Right atrium auricular region (tissue), 2 donors: ENCODE measurements around the gene ZMIZ1. TPM values are rescaled to one million over a fixed set of nuclear protein-coding genes. Genes with fewer than 3 reads are reported as not detected.

Experiments
- DNase-seq: peaks from one replicate; pipeline ENCODE4 v3.0.0-alpha.2; 2019; ENCODE audit warnings: low spot score
- H3K27ac ChIP-seq, 2 donors: fragments of 200-600 bp; sonication (generic); 1 replicate in 1 of 2; 2 replicates in 1 of 2; pipeline ENCODE4 v1.5.1; 2016 to 2019
- H3K27me3 ChIP-seq, 2 donors: fragments of 200-600 bp; sonication (generic); one replicate each; pipeline versions ENCODE4 v1.5.1 to v1.6.0; 2017 to 2019
- H3K36me3 ChIP-seq: fragments of 200-600 bp; sonication (generic); one replicate; pipeline ENCODE4 v1.5.1; 2016
- H3K4me1 ChIP-seq, 2 donors: fragments of 200-600 bp; sonication (generic); one replicate each; pipeline versions ENCODE4 v1.5.1 to v1.6.0; 2017 to 2019
- H3K4me3 ChIP-seq, 2 donors: fragments of 200-600 bp; sonication (generic); 1 replicate in 1 of 2; 2 replicates in 1 of 2; pipeline ENCODE4 v1.5.1; 2017 to 2019; ENCODE audit warnings: mild to moderate bottlenecking in 1 of 2, moderate library complexity in 1 of 2
- H3K9me3 ChIP-seq, 2 donors: fragments of 200-600 bp; sonication (generic); one replicate each; pipeline ENCODE4 v1.5.1; 2019
- total RNA-seq, 2 donors: library from RNA; depleted of rRNA; stranded (reverse); fragments of >200 nt; gene quantifications; one replicate each; pipeline ENCODE4 v1.1.0, GENCODE V29; 2016
- TF ChIP-seq, protein P1 (sequence below), 2 donors: fragments of 200-600 bp; sonication (generic); IDR thresholded peaks; one replicate each; pipeline ENCODE4 v1.5.1; 2019; ENCODE audit warnings: antibody characterized with exemption in 2 of 2

ZMIZ1 gene
- total RNA-seq, 2 donors from 2014 or later, result 59.3 to 71.0 TPM

DNA sequence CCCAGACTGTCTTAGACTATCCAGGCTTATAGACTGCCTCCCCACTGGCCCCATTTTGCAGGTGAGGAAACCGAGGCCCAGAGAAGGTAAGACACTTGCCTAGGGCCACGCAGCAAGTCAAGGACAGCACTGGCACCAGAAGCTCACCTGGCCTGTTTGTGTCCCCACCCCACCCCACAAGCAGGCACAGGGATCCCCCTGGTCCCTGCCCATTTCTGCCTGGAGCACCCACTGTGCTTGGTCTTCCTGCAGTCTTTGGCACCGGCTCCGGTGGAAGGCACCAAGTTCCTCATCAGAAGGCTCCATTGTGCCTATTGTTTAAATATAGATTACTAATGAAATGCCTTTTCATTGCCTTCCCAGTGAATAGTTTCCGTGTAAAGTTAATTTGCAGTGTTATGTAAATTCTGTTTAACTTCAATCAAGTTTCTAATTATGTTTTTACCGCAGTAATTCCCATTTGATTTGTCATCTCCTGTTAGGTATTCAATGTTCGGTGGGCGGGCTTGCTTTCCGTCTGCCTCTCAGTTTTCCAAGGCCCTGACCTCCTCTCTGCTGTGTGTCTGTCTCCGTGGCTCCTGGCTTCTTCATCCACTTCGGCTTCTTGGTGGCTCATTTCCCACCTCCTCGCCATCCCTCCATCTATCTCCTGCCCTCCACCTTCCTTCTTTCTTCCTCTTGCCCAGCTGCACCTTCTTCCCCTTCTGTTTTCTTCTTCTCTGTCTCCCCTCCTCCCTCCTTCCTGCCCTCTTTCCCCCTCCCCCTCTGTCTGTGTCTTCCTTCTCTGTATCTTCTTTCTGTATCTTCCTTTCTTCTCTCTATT, 75.8 kb downstream of the ZMIZ1 start:
- Histone ChIP-seq H3K4me3 (no peak overlapping the region), H3K27me3 (no peaks in the 10 kb centered on the region), H3K36me3 (peaks cover 21% of the 10 kb centered on the region), H3K9me3 (no peaks in the 10 kb centered on the region), H3K27ac (peak overlapping the region; percentile 93 to 98), H3K4me1 (peaks cover 1 to 98% of the 10 kb centered on the region in 2 donors)
- DNase-seq, result no peak
- TF ChIP-seq, protein P1, sequence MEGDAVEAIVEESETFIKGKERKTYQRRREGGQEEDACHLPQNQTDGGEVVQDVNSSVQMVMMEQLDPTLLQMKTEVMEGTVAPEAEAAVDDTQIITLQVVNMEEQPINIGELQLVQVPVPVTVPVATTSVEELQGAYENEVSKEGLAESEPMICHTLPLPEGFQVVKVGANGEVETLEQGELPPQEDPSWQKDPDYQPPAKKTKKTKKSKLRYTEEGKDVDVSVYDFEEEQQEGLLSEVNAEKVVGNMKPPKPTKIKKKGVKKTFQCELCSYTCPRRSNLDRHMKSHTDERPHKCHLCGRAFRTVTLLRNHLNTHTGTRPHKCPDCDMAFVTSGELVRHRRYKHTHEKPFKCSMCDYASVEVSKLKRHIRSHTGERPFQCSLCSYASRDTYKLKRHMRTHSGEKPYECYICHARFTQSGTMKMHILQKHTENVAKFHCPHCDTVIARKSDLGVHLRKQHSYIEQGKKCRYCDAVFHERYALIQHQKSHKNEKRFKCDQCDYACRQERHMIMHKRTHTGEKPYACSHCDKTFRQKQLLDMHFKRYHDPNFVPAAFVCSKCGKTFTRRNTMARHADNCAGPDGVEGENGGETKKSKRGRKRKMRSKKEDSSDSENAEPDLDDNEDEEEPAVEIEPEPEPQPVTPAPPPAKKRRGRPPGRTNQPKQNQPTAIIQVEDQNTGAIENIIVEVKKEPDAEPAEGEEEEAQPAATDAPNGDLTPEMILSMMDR (IDR thresholded peaks at IDR 0.05), result no peak

- peaks cover 3 to 98% of the 10 kb centered on the region in 2 donors for H3K4me1 ChIP-seq
- no peaks in the 10 kb centered on the region for H3K27me3 ChIP-seq
- no peaks in the 10 kb centered on the region for H3K9me3 ChIP-seq
- H3K4me3 ChIP-seq, result no peak overlapping the region
- H3K27ac ChIP-seq, result peak overlapping the region; percentile 93 to 98
- TF ChIP-seq, protein P1 (IDR thresholded peaks at IDR 0.05), result no peak
- DNase-seq, result no peak
- peaks cover 19% of the 10 kb centered on the region for H3K36me3 ChIP-seq
Observed at GRCh38 chr10:79145174-79145483, 76.4 kb downstream of the ZMIZ1 start.

DNA sequence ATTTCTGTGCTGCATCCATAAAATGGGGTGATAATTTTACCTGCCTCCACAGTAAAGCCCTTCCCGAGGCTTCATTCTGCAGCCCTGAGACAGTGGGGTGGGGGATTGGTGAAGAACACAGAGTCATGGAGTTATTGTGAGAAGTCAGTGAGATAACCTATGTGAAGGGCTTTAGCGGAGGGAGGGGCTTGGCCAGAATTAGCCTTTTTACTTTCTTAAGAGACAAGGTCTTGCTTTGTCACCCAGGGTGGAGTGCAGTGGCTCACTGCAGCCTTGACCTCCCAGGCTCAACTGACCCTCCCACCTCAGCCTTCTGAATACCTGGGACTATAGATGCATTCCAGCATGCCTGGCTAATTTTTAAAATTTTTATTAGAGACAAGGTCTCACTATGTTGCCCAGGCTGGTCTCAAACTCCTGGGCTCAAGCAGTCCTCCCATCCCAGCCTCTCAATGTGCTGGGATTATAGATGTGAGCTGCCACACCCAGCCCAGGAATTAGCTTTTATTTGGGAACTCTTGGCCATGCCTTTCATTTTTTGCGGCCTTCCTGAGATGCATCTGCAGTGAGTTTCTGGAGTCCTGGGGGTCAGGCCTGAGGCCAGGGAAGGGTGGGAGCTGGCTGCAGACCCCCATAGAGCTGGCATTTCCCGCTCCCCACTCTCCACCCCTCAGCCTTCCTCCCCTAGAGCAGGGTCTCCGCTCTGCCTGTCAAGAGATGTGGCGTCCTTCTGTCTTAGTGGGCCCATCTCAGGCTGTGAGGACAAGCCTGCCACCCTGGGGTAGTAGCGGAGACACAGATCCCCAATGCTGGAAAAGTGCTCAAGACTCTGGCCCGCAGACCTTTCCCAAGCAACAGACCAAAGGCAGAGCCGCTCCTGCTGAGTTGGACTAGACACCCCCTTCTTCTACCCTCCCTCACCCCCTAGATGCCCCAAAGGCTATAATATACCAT, 77.0 kb downstream of the ZMIZ1 start:
- Histone ChIP-seq H3K4me3 (no peak overlapping the region), H3K27ac (peak overlapping the region; percentile 93 to 98), H3K9me3 (no peaks in the 10 kb centered on the region), H3K27me3 (no peaks in the 10 kb centered on the region), H3K4me1 (peaks cover 3 to 98% of the 10 kb centered on the region in 2 donors), H3K36me3 (peaks cover 12% of the 10 kb centered on the region)
- TF ChIP-seq, protein P1 (IDR thresholded peaks at IDR 0.05), result no peak
- no peak for DNase-seq

GRCh38 chr10:79146611-79147130, 77.9 kb downstream of the ZMIZ1 start:
- peak overlapping the region; percentile 93 to 98 for H3K27ac ChIP-seq
- peaks cover 7% of the 10 kb centered on the region for H3K36me3 ChIP-seq
- DNase-seq, result peak; percentile 93
- TF ChIP-seq, protein P1 (IDR thresholded peaks at IDR 0.05), result no peak
- no peaks in the 10 kb centered on the region for H3K9me3 ChIP-seq
- peaks cover 3 to 98% of the 10 kb centered on the region in 2 donors for H3K4me1 ChIP-seq
- no peak overlapping the region for H3K4me3 ChIP-seq
- H3K27me3 ChIP-seq, result no peaks in the 10 kb centered on the region

DNA sequence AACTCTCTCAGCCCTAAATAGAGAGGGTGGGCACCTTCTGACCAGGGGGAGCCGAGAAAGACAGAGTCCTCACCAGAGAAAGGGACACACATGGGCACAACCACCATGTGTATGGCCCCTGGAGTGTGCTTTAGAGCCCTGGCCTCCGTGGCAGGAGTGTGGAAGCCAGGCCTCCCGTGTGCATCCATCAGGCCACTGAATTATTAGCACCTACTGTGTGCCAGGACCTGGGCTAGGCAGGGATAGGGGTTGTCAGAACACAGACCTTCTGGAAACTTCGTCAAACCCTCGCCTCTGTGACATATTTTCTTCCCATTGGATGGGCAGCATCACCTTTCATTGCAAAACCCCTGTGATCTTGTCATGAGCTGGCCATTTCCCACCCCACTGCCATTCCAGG, 78.5 kb downstream of the ZMIZ1 start:
- TF ChIP-seq, protein P1 (IDR thresholded peaks at IDR 0.05), result no peak
- Histone ChIP-seq H3K36me3 (peaks cover 7% of the 10 kb centered on the region), H3K4me3 (no peak overlapping the region), H3K4me1 (peaks cover 3 to 98% of the 10 kb centered on the region in 2 donors), H3K27ac (peak overlapping the region; percentile 93 to 98), H3K27me3 (no peaks in the 10 kb centered on the region), H3K9me3 (no peaks in the 10 kb centered on the region)
- no peak for DNase-seq
